Adrenal gland (tissue), 12 donors: Measurements from ENCODE around the gene CD28. TPM values are rescaled to one million over a fixed set of nuclear protein-coding genes. Genes with fewer than 3 reads are reported as not detected.

Experiments
- DNase-seq, 7 donors: peaks; one replicate each; pipeline ENCODE4 v3.0.0-alpha.2; 2019 to 2020
- H3K27ac ChIP-seq, 5 donors: fragments of 200-600 bp; sonication (generic) in 4 of 5; 1 replicate in 3 of 5; 2 replicates in 2 of 5; pipeline versions ENCODE4 v1.5.1 to v1.8.0; 2016 to 2020; ENCODE audit warnings: mild to moderate bottlenecking in 1 of 5
- H3K27me3 ChIP-seq: fragments of 200-600 bp; 2 replicates; pipeline ENCODE4 v1.8.0; 2021
- H3K36me3 ChIP-seq, 2 donors: fragments of 200-600 bp; replicated peaks in 1 of 2; 1 replicate in 1 of 2; 2 replicates in 1 of 2; pipeline versions ENCODE4 v1.5.1 to v1.8.0; 2018 to 2022
- H3K4me1 ChIP-seq, 2 donors: fragments of 200-600 bp; replicated peaks in 1 of 2; 1 replicate in 1 of 2; 2 replicates in 1 of 2; pipeline versions ENCODE4 v1.5.1 to v1.8.0; 2018 to 2021
- H3K4me3 ChIP-seq, 4 donors: fragments of 200-600 bp; sonication (generic) in 3 of 4; one replicate each; pipeline ENCODE4 v1.5.1; 2016 to 2018
- H3K9me3 ChIP-seq, 3 donors: fragments of 200-600 bp; sonication (generic) in 1 of 3; replicated peaks in 1 of 3; 1 replicate in 2 of 3; 2 replicates in 1 of 3; pipeline versions ENCODE4 v1.5.1 to v1.8.0; 2016 to 2021
- POLR2A ChIP-seq, 2 donors: fragments of 450-650 bp; IDR thresholded peaks; one replicate each; pipeline ENCODE4 v1.6.1; 2017; ENCODE audit warnings: antibody characterized with exemption in 2 of 2, mild to moderate bottlenecking in 2 of 2, moderate library complexity in 1 of 2
- WGBS, 4 donors: extraction: QIAGEN DNeasy Blood & Tissue Kit in 2 of 4; methylation state at CpG; one replicate each; pipeline versions ENCODE4 v1.1.5 to v1.1.7; 2013 to 2017; 5-methylcytosine and 5-hydroxymethylcytosine counted together
- intact Hi-C, 2 donors: fragments of 100-400 bp; cut with DNase I; formaldehyde crosslinking; loops; one replicate each; pipeline versions ENCODE4 v1.14.1 to v1.15.0; 2022 to 2023
- polyA plus RNA-seq, 3 donors: library from polyadenylated mRNA; stranded (reverse); fragments of 200-250 nt in 2 of 3; fragments of 350-450 nt in 1 of 3; fragmentation: Illumina TruSeq in 1 of 3; extraction: RNeasy Lipid Tissue Mini Kit (QIAGEN cat#74804) in 1 of 3; gene quantifications; one replicate each; pipeline ENCODE4 v1.2.3, GENCODE V29; 2013 to 2014
- total RNA-seq, 9 donors: library from RNA; depleted of rRNA in 4 of 9; stranded (reverse); fragments of >200 nt in 4 of 9; fragments of 120-200 nt in 1 of 9; fragmentation: NEBNext Ultra II Directional in 1 of 9; extraction: Animal tissue kit (Norgen Biotek cat#: 25700) in 1 of 9; gene quantifications; one replicate each; pipeline versions ENCODE4 v1.1.0 to v1.2.4, GENCODE V29; 2013 to 2023
- TF ChIP-seq, protein P1 (sequence below), 6 experiments: fragments of 450-650 bp in 4 of 6; fragments of 200-600 bp in 2 of 6; sonication (generic) in 1 of 6; IDR thresholded peaks; 1 replicate in 5 of 6; 2 replicates in 1 of 6; pipeline versions ENCODE4 v1.5.1 to v1.8.0; 2016 to 2021; ENCODE audit warnings: antibody characterized with exemption in 6 of 6, mild to moderate bottlenecking in 2 of 6, moderate library complexity in 1 of 6
- donor health status: healthy with polysubstance abuse.
- donor health status: Bipolar disorder and iron deficiency.
- donor health status: DM: yes; HTN: yes; CAD: no.
- donor health status: DM: no; HTN: no; CAD: no.
- donor health status: DM: no; HTN: no; CAD: no.
- donor health status: DM: yes; HTN: yes; CAD: no.

The CD28 gene
- total and polyA plus RNA-seq, 12 donors: 0.08 to 1.4 (median 0.32) TPM; not detected in 1

DNA sequence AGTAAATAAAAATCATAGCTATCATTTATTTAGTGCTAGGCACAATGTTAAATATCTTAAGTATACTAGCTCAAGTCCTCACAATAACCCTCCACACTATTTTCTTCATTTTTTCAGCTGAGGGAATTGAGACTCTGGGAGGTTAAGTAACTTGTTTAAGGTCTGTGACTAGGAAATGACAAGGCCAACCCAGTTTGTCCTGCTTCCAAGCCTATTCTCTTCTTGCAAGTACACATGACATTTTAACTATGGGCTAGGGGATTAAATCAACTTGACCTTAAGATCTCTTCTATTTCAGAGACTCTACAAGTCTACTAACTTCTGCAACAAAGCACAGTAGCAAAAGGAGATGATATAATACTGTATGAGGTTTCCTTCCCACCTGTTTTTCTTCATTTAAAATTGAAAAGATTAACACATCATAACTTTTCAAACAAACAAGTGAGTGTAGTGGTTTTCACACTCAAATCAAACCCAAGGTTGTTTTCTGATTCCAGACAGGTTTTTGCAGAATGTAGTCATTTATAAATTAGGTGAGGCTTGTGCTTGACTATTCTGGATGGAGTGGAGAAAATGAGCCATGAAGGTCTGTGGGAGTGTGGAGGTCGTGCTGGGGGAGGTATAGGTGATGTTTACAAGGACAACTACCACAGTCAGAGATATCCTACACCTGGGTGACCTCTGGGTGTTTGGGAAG, 57.0 kb downstream of the CD28 start:
- DNase-seq: no peak
- Histone ChIP-seq H3K27ac (no peak overlapping the region), H3K36me3 (no peaks in the 10 kb centered on the region), H3K4me3 (no peak overlapping the region), H3K27me3 (no peaks in the 10 kb centered on the region), H3K4me1 (peaks cover 0 to 12% of the 10 kb centered on the region in 2 donors), H3K9me3 (no peaks in the 10 kb centered on the region)
- intact Hi-C loops: no loop called here
- 75 to 86% (median 81%) methylated on average over 1 of the region's 1 CpG for WGBS, 4 donors
- no peak for TF ChIP-seq POLR2A (IDR thresholded peaks at IDR 0.05)

DNA sequence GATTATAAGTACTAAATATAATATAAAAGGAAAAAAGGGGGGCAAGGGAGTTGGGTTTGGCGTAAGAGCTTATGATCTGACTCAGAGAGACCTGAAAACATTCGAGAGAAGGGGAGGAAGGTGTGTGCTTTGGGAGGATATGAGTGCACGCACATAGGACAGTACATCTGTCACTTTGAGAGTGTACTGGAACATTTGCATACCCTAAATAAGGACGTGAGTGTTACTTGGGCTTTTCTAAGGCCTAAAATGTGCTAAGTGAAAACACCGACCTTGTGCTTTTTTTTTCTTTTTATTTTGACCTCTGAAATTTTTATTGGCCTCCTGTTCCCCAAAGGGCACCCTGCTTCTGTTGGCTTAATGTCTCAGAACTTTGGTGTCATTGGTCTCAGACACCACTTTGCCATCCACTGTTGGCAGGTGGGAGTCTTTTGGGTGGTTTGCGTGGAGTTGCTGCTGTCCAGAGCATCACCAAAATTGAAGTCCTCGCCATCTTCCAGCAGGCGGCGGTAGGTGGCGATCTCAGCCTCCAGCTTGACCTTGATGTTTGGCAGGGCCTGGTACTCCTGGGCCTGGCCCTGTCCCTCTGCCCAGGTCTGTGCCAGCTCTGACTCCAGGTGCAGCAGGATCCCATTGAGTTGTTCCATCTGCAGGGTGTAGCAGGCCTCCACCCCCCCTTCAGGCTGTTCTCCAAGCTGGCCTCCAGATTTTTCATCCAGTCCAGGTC, 57.7 kb downstream of the CD28 start:
- TF ChIP-seq, protein P1, sequence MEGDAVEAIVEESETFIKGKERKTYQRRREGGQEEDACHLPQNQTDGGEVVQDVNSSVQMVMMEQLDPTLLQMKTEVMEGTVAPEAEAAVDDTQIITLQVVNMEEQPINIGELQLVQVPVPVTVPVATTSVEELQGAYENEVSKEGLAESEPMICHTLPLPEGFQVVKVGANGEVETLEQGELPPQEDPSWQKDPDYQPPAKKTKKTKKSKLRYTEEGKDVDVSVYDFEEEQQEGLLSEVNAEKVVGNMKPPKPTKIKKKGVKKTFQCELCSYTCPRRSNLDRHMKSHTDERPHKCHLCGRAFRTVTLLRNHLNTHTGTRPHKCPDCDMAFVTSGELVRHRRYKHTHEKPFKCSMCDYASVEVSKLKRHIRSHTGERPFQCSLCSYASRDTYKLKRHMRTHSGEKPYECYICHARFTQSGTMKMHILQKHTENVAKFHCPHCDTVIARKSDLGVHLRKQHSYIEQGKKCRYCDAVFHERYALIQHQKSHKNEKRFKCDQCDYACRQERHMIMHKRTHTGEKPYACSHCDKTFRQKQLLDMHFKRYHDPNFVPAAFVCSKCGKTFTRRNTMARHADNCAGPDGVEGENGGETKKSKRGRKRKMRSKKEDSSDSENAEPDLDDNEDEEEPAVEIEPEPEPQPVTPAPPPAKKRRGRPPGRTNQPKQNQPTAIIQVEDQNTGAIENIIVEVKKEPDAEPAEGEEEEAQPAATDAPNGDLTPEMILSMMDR (IDR thresholded peaks at IDR 0.05): no peak
- TF ChIP-seq POLR2A (IDR thresholded peaks at IDR 0.05): no peak
- Histone ChIP-seq H3K27me3 (no peaks in the 10 kb centered on the region), H3K4me1 (peaks cover 0 to 8% of the 10 kb centered on the region in 2 donors), H3K27ac (no peak overlapping the region), H3K9me3 (no peaks in the 10 kb centered on the region), H3K36me3 (no peaks in the 10 kb centered on the region), H3K4me3 (no peak overlapping the region)
- intact Hi-C loops: no loop called here
- 78 to 88% (median 85%) methylated on average over 10 of the region's 10 CpGs for WGBS, 4 donors
- no peak for DNase-seq

DNA sequence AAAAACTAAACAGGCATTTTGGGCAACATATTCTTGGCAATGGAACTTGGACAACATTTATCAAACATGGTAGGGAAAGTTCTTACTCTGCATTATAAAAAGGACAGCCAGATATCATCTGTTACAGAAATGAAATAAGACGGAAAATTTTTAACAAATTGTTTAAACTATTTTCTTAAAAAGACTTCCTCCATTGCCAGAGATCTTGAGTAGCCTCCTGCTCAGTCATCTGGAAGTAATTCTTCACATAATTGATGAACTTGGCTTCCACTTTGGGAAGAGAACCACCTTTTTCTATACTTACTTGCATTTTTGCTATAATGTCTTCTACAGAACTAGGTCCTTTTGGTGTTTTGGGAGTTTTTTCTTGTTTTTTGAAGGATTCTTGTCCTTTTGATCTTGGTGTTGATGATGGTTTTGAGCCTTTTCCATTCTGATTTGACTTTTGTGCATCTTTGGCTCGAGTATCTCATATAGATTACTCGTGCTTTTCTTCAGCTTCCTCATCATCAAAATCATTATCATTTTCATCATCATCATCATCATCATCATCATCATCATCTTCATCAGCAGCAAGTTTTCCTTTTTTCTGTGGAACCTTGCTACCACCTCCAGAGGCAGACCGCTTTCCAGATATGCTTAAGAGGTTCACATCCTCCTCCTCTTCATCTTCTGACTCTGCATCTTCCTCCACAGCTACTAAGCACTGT, 66.2 kb downstream of the CD28 start:
- H3K27me3 ChIP-seq: peaks cover 3% of the 10 kb centered on the region
- no peak overlapping the region for H3K4me3 ChIP-seq
- WGBS, 4 donors: 84 to 89% (median 87%) methylated on average over 4 of the region's 4 CpGs
- intact Hi-C loops: no loop called here
- H3K36me3 ChIP-seq: no peaks in the 10 kb centered on the region
- H3K9me3 ChIP-seq: no peaks in the 10 kb centered on the region
- TF ChIP-seq, protein P1 (IDR thresholded peaks at IDR 0.05): no peak
- TF ChIP-seq POLR2A (IDR thresholded peaks at IDR 0.05): no peak
- no peak overlapping the region for H3K27ac ChIP-seq
- DNase-seq: no peak
- no peaks in the 10 kb centered on the region for H3K4me1 ChIP-seq

- H3K27me3 ChIP-seq: peaks cover under 1% of the 10 kb centered on the region
- H3K9me3 ChIP-seq: no peaks in the 10 kb centered on the region
- no peaks in the 10 kb centered on the region for H3K4me1 ChIP-seq
- intact Hi-C loops: no loop called here
- H3K27ac ChIP-seq: no peak overlapping the region
- 53 to 71% (median 59%) methylated on average over 9 of the region's 9 CpGs for WGBS, 4 donors
- TF ChIP-seq POLR2A (IDR thresholded peaks at IDR 0.05): no peak
- TF ChIP-seq, protein P1 (IDR thresholded peaks at IDR 0.05): no peak
- DNase-seq: no peak
- no peaks in the 10 kb centered on the region for H3K36me3 ChIP-seq
- H3K4me3 ChIP-seq: no peak overlapping the region
These were observed 68.3 kb downstream of the CD28 start for GRCh38 chr2:203774760-203775159.
